Stimulated activated CD4-positive, alpha-beta T cell treated with anti-CD3 and anti-CD28 coated beads, Interleukin-15, amount 100 ng/mL, for 1 hour (primary cell): Measurements from ENCODE around the gene CDC25A.
"Not testable (repeated sequence)": the region's sequence is repeated elsewhere in the genome, so short reads cannot be mapped to it uniquely, and the experiment has no call there.

Experiments
- DNase-seq, 2 donors: peaks; one replicate each; pipeline ENCODE4 v3.0.0-alpha.2; 2020; ENCODE audit warnings: low read depth in 1 of 2, low spot score in 1 of 2

The CDC25A gene

DNA sequence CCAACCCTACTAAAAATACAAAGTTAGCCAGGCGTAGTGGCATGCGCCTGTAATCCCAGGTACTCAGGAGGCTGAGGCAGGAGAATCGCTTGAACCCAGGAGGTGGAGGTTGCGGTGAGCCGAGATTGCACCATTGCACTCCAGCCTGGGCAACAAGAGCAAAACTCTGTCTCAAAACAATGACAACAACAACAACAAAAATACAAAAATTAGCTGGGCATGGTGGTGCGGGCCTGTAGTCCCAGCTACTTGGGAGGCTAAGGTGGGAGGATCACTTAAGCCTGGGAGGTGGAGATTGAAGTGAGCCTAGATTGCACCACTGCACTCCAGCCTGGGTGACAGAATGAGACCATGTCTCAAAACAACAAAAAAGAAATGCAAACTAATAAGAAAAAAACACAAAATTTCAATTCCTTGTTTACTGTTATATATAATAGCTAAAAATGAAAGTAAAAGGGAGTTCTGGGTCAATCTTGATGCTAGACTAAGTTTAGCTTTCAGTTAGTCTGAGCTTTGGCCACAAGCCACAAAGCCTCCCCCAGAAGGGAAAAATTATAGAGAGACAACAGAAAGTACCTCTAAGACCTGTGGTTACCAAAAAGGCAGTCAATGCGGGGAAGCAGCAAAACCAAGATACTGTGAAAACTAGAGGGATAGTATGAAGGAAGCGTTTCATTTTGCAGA lies 76.0 kb downstream of the CDC25A start:
- not testable (repeated sequence) for DNase-seq

DNA sequence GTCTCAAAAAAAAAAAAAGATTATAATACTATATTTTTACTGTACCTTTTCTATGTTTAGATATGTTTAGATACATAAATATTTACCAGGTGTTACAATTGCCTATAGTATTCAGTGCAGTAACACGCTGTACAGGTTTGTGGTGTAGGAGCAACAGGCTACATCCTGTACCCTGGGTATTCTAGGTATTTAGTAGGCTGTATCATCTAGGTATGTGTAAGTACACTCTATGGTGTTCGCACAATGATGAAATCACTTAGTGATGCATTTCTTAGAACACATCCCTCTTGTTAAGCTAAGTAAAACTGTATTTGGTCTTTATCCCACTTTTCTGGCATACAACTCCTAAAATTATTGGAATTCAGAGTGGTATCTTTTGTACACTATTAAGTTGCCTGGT lies 77.8 kb downstream of the CDC25A start:
- no peak for DNase-seq

DNA sequence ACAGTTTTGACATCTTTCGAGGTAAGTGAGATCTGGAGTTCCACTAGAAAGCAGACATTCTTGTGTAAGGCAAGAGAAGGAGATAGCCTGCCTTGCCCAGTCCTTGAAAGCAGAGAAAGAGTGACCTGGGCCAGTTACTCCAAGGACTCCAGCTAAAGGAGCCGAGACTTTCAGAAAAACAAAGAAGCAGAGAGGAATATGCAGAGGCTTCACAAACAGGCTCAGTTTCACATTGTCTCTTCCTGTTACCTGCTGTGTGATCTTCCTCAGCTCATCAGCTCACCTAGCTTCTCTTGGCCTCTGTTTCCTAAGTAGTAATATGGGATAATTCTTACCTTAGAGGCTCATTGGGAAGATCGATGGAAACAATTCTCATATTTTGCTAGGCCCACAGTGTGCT lies 81.0 kb downstream of the CDC25A start:
- no peak for DNase-seq
